CD14-positive monocyte (primary cell): ENCODE results near the gene R3HDM2. TPM values are rescaled to one million over a fixed set of nuclear protein-coding genes. Genes with fewer than 3 reads are reported as not detected.

Experiments used
- DNase-seq, 3 donors: peaks; one replicate each; pipeline ENCODE4 v3.0.0-alpha.2; 2011 to 2022
- H2AFZ ChIP-seq: 2 replicates; pipeline ENCODE4 v1.6.0; 2012; ENCODE audit warnings: mild to moderate bottlenecking, low read depth, low read length, inconsistent platforms; ENCODE audit not compliant: insufficient read depth, poor library complexity, severe bottlenecking
- H3K27ac ChIP-seq, 2 donors: 1 replicate in 1 of 2; 2 replicates in 1 of 2; pipeline ENCODE4 v1.5.1; 2012 to 2013; ENCODE audit warnings: low read length in 2 of 2, control low read depth in 1 of 2, inconsistent platforms in 1 of 2, low read depth in 1 of 2, mild to moderate bottlenecking in 1 of 2
- H3K27me3 ChIP-seq, 2 donors: one replicate each; pipeline versions ENCODE4 v1.6.0 to v1.6.1; 2011 to 2013; ENCODE audit warnings: low read length in 2 of 2; ENCODE audit not compliant: control insufficient read depth in 2 of 2, insufficient read depth in 2 of 2
- H3K36me3 ChIP-seq, 2 donors: replicated peaks in 1 of 2; 1 replicate in 1 of 2; 2 replicates in 1 of 2; pipeline versions ENCODE4 v1.5.1 to v1.6.1; 2012 to 2013; ENCODE audit warnings: low read length in 2 of 2, control low read depth in 1 of 2, inconsistent platforms in 1 of 2, mild to moderate bottlenecking in 1 of 2; ENCODE audit not compliant: insufficient read depth in 2 of 2, control insufficient read depth in 1 of 2
- H3K4me1 ChIP-seq, 2 donors: 1 replicate in 1 of 2; 2 replicates in 1 of 2; pipeline versions ENCODE4 v1.5.1 to v1.6.1; 2012 to 2013; ENCODE audit warnings: low read length in 2 of 2, control low read depth in 1 of 2, inconsistent platforms in 1 of 2, mild to moderate bottlenecking in 1 of 2, moderate library complexity in 1 of 2; ENCODE audit not compliant: insufficient read depth in 2 of 2, control insufficient read depth in 1 of 2
- H3K4me2 ChIP-seq: replicated peaks from 2 replicates; pipeline ENCODE3; 2012; ENCODE audit warnings: low read length, moderate library complexity, mild to moderate bottlenecking; ENCODE audit not compliant: poor library complexity, severe bottlenecking; ENCODE audit errors: extremely low read depth
- H3K4me3 ChIP-seq, 3 experiments: fragments of 200-600 bp in 1 of 3; sonication (generic) in 1 of 3; replicated peaks in 1 of 3; 1 replicate in 2 of 3; 2 replicates in 1 of 3; pipeline ENCODE4 v1.5.1; 2011 to 2013; ENCODE audit warnings: low read length in 3 of 3, mild to moderate bottlenecking in 3 of 3, control low read depth in 2 of 3, low read depth in 2 of 3, inconsistent platforms in 1 of 3, moderate library complexity in 1 of 3
- H3K79me2 ChIP-seq: 2 replicates; pipeline ENCODE4 v1.6.0; 2012; ENCODE audit warnings: mild to moderate bottlenecking, control low read depth, inconsistent platforms, low read length, moderate library complexity; ENCODE audit not compliant: insufficient read depth
- H3K9ac ChIP-seq: 2 replicates; pipeline ENCODE4 v1.6.0; 2017; ENCODE audit warnings: low read length, mild to moderate bottlenecking; ENCODE audit not compliant: insufficient read depth, poor library complexity, severe bottlenecking
- H3K9me3 ChIP-seq, 2 donors: replicated peaks in 1 of 2; 1 replicate in 1 of 2; 2 replicates in 1 of 2; pipeline versions ENCODE4 v1.5.1 to v1.6.1; 2012 to 2013; ENCODE audit warnings: low read length in 2 of 2, control low read depth in 1 of 2; ENCODE audit not compliant: control insufficient read depth in 1 of 2, insufficient read depth in 1 of 2
- H4K20me1 ChIP-seq: 2 replicates; pipeline ENCODE4 v1.6.0; 2012; ENCODE audit warnings: mild to moderate bottlenecking, low read length, control low read depth, moderate library complexity; ENCODE audit not compliant: insufficient read depth
- H3K27ac Mint-ChIP-seq, 7 donors: one replicate each; pipeline ENCODE4 v1.8.0; 2020; ENCODE audit warnings: mild to moderate bottlenecking in 7 of 7, mixed read lengths in 7 of 7, moderate library complexity in 6 of 7, inconsistent platforms in 2 of 7
- H3K27me3 Mint-ChIP-seq, 3 donors: one replicate each; pipeline ENCODE4 v1.8.0; 2021 to 2022; ENCODE audit warnings: low read depth in 3 of 3, mild to moderate bottlenecking in 3 of 3, mixed read lengths in 3 of 3, moderate library complexity in 3 of 3, inconsistent platforms in 1 of 3
- H3K36me3 Mint-ChIP-seq, 2 donors: one replicate each; pipeline ENCODE4 v1.8.0; 2020; ENCODE audit warnings: mixed read lengths in 2 of 2, inconsistent platforms in 1 of 2, mild to moderate bottlenecking in 1 of 2
- H3K4me1 Mint-ChIP-seq: one replicate; pipeline ENCODE4 v1.8.0; 2020; ENCODE audit warnings: mild to moderate bottlenecking, mixed read lengths
- H3K4me3 Mint-ChIP-seq, 2 donors: one replicate each; pipeline ENCODE4 v1.8.0; 2020; ENCODE audit warnings: mild to moderate bottlenecking in 2 of 2, mixed read lengths in 2 of 2, moderate library complexity in 1 of 2
- H3K9me3 Mint-ChIP-seq, 7 donors: one replicate each; pipeline ENCODE4 v1.8.0; 2020 to 2022; ENCODE audit warnings: mixed read lengths in 7 of 7, mild to moderate bottlenecking in 6 of 7, moderate library complexity in 6 of 7, inconsistent platforms in 2 of 7
- CTCF ChIP-seq: fragments of 200-600 bp; IDR thresholded peaks from one replicate; pipeline ENCODE4 v1.8.0; 2022; ENCODE audit warnings: antibody characterized with exemption, mild to moderate bottlenecking
- WGBS: methylation state at CpG from one replicate; pipeline ENCODE4 v1.1.5; 2013; ENCODE audit warnings: missing lambda C conversion rate; ENCODE audit not compliant: insufficient coverage; 5-methylcytosine and 5-hydroxymethylcytosine counted together
- intact Hi-C, 2 donors: fragments of 100-400 bp; cut with micrococcal nuclease; formaldehyde crosslinking; loops; one replicate each; pipeline versions ENCODE4 v1.15.0 to v1.15.1; 2023
- polyA plus RNA-seq, 3 donors: library from polyadenylated mRNA; depleted of rRNA in 1 of 3; unstranded in 2 of 3; stranded (reverse) in 1 of 3; fragments of 300-500 nt in 2 of 3; fragments of >200 nt in 1 of 3; fragmentation: Illumina TruSeq in 2 of 3; gene quantifications; 1 replicate in 2 of 3; 2 replicates in 1 of 3; pipeline ENCODE4 v1.2.3, GENCODE V29; 2012 to 2021

R3HDM2 gene
- polyA plus RNA-seq, 3 donors, result 4.2 to 69.4 (median 7.3) TPM

GRCh38 chr12:57388425-57388824, 42.4 kb downstream of the R3HDM2 start:
- peaks cover 32 to 69% of the 10 kb centered on the region in 2 donors for H3K36me3 ChIP-seq
- H2AFZ ChIP-seq, result no peak overlapping the region
- peaks cover 0 to 5% (median 0%) of the 10 kb centered on the region in 7 donors for H3K9me3 Mint-ChIP-seq
- no peak overlapping the region for H3K4me3 ChIP-seq
- H3K9me3 ChIP-seq, result no peaks in the 10 kb centered on the region
- no peak overlapping the region for H3K9ac ChIP-seq
- peaks cover 13% of the 10 kb centered on the region for H3K79me2 ChIP-seq
- no peak overlapping the region for H3K27ac Mint-ChIP-seq
- no peaks in the 10 kb centered on the region for H3K4me1 ChIP-seq
- H3K27me3 Mint-ChIP-seq, result peaks cover 0 to 1% (median 0%) of the 10 kb centered on the region in 3 donors
- DNase-seq, result no peak
- 100% methylated on average over 2 of the region's 5 CpGs for WGBS
- H3K27ac ChIP-seq, result no peak overlapping the region
- TF ChIP-seq CTCF, result no peak
- H3K27me3 ChIP-seq, result no peaks in the 10 kb centered on the region
- peaks cover 41 to 70% of the 10 kb centered on the region in 2 donors for H3K36me3 Mint-ChIP-seq
- no peak overlapping the region for H3K4me3 Mint-ChIP-seq
- peaks cover 21% of the 10 kb centered on the region for H4K20me1 ChIP-seq
- H3K4me1 Mint-ChIP-seq, result no peaks in the 10 kb centered on the region
- intact Hi-C loops, result no loop called here
- H3K4me2 ChIP-seq, result no peak overlapping the region

- Mint-ChIP-seq H3K9me3 (peaks cover 0 to 5% (median 0%) of the 10 kb centered on the region in 7 donors), H3K36me3 (peaks cover 32 to 64% of the 10 kb centered on the region in 2 donors), H3K4me3 (no peak overlapping the region), H3K4me1 (no peaks in the 10 kb centered on the region), H3K27me3 (peaks cover 0 to 3% (median 0%) of the 10 kb centered on the region in 3 donors), H3K27ac (no peak overlapping the region)
- intact Hi-C loops, result no loop called here
- Histone ChIP-seq H3K4me2 (no peak overlapping the region), H2AFZ (no peak overlapping the region), H3K9ac (no peak overlapping the region), H3K4me3 (no peak overlapping the region), H3K27ac (no peak overlapping the region), H3K36me3 (peaks cover 25 to 49% of the 10 kb centered on the region in 2 donors), H3K79me2 (peaks cover 10% of the 10 kb centered on the region), H4K20me1 (peaks cover 23% of the 10 kb centered on the region), H3K27me3 (no peaks in the 10 kb centered on the region), H3K4me1 (no peaks in the 10 kb centered on the region), H3K9me3 (no peaks in the 10 kb centered on the region)
- TF ChIP-seq CTCF, result no peak
- no peak for DNase-seq
- WGBS, result 98% methylated on average over 32 of the region's 33 CpGs
Observed at GRCh38 chr12:57386187-57386720, 44.6 kb downstream of the R3HDM2 start.
